ENCODE measurements around the gene NUDT5.

- no peak for TF ChIP-seq CTCF (IDR thresholded peaks at IDR 0.05)
- no peak for TF ChIP-seq EP300 (IDR thresholded peaks at IDR 0.05)
Measured at GRCh38 chr10:12207114-12207513, 11.4 kb upstream of the NUDT5 start.
